Fibroblast of lung (primary cell): ENCODE measurements around the gene IGFN1. TPM values are rescaled to one million over a fixed set of nuclear protein-coding genes. Genes with fewer than 3 reads are reported as not detected.

Experiments used
- DNase-seq, 2 donors: peaks; one replicate each; pipeline versions ENCODE4 v3.0.0 to v3.0.0-alpha.2; 2010; ENCODE audit warnings: low read depth in 2 of 2
- H2AFZ ChIP-seq: 2 replicates; pipeline ENCODE4 v1.5.1; 2012; ENCODE audit warnings: low read length, control low read depth, inconsistent platforms
- H3K27ac ChIP-seq: 2 replicates; pipeline ENCODE4 v1.5.1; 2011; ENCODE audit warnings: low read length, control low read depth; ENCODE audit not compliant: insufficient read depth
- H3K27me3 ChIP-seq: 2 replicates; pipeline ENCODE4 v1.5.1; 2011; ENCODE audit warnings: mild to moderate bottlenecking, low read length; ENCODE audit not compliant: control insufficient read depth, insufficient read depth
- H3K36me3 ChIP-seq: 2 replicates; pipeline ENCODE4 v1.5.1; 2011; ENCODE audit warnings: low read length; ENCODE audit not compliant: control insufficient read depth, insufficient read depth
- H3K4me1 ChIP-seq: 2 replicates; pipeline ENCODE4 v1.5.1; 2011; ENCODE audit warnings: low read length; ENCODE audit not compliant: control insufficient read depth, insufficient read depth; ENCODE audit errors: extremely low read depth
- H3K4me2 ChIP-seq: 2 replicates; pipeline ENCODE4 v1.5.1; 2011; ENCODE audit warnings: low read length, control low read depth; ENCODE audit not compliant: insufficient read depth; ENCODE audit errors: extremely low read depth
- H3K4me3 ChIP-seq, 4 experiments: fragments of 200-600 bp in 1 of 4; sonication (generic) in 1 of 4; replicated peaks in 1 of 4; 2 replicates each; pipeline ENCODE4 v1.5.1; 2011 to 2016; ENCODE audit warnings: low read length in 4 of 4, low read depth in 3 of 4, mild to moderate bottlenecking in 3 of 4, control low read depth in 2 of 4, inconsistent platforms in 1 of 4, mixed read lengths in 1 of 4; ENCODE audit not compliant: insufficient read depth in 1 of 4; ENCODE audit errors: control extremely low read depth in 1 of 4
- H3K79me2 ChIP-seq: 2 replicates; pipeline ENCODE4 v1.5.1; 2012; ENCODE audit warnings: mild to moderate bottlenecking, low read length, inconsistent platforms; ENCODE audit not compliant: control insufficient read depth, insufficient read depth
- H3K9ac ChIP-seq: 2 replicates; pipeline ENCODE4 v1.5.1; 2011; ENCODE audit warnings: mild to moderate bottlenecking, low read length, control low read depth; ENCODE audit not compliant: insufficient read depth
- H3K9me3 ChIP-seq: 2 replicates; pipeline ENCODE4 v1.5.1; 2012; ENCODE audit warnings: low read depth, low read length; ENCODE audit not compliant: control insufficient read depth, insufficient read depth
- H4K20me1 ChIP-seq: 2 replicates; pipeline ENCODE4 v1.5.1; 2011; ENCODE audit warnings: low read length; ENCODE audit not compliant: control insufficient read depth, insufficient read depth; ENCODE audit errors: extremely low read depth
- EZH2 ChIP-seq: IDR thresholded peaks from 2 replicates; pipeline ENCODE4 v1.5.1; 2012; ENCODE audit warnings: low read length, control low read depth, mild to moderate bottlenecking; ENCODE audit errors: missing control alignments
- polyA plus RNA-seq, 2 donors: library from polyadenylated mRNA; depleted of rRNA in 1 of 2; stranded (reverse) in 1 of 2; unstranded in 1 of 2; fragments of >200 nt; gene quantifications; 2 replicates each; pipeline ENCODE4 v1.2.1, GENCODE V29; 2011 to 2012; ENCODE audit warnings: missing spikeins in 1 of 2
- total RNA-seq: library from RNA; depleted of rRNA; stranded (reverse); fragments of >200 nt; gene quantifications from 2 replicates; pipeline ENCODE4 v1.2.1, GENCODE V29; 2014
- TF ChIP-seq, protein P1 (sequence below), 2 donors: IDR thresholded peaks in 1 of 2; conservative IDR thresholded peaks in 1 of 2; 1 replicate in 1 of 2; 2 replicates in 1 of 2; pipeline ENCODE4 v1.5.1; 2011 to 2012; ENCODE audit warnings: low read length in 2 of 2, control low read depth in 1 of 2, inconsistent platforms in 1 of 2, low read depth in 1 of 2, mild to moderate bottlenecking in 1 of 2

Gene IGFN1
- total and polyA plus RNA-seq, 2 donors (not counting 1 experiment from before 2014, with no cell fraction given), result 0.17 TPM; not detected in 1

DNA sequence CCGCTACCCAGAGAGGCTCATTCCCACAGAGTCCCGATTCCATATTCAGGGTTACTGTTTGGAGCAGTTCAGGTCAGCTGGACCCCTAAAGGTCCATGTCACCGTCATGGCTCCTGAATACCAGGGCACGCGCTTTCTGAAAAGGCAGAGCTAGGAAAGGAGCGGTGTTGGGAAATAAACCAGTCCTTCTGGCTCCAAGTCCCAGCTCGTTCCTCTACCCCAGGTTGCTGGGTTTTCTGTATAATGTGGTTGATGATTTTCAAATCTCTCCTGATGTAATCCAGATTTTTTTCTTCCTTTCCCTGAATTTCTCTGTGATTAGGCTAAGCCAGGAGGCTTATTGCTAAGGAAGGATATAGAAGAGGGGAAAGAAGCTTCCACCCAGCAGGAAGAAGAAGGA, 78.7 kb downstream of the IGFN1 start:
- Histone ChIP-seq H3K27ac (no peak overlapping the region), H3K36me3 (no peaks in the 10 kb centered on the region), H3K9me3 (no peaks in the 10 kb centered on the region), H3K4me1 (peaks cover 24% of the 10 kb centered on the region), H3K27me3 (no peaks in the 10 kb centered on the region), H2AFZ (no peak overlapping the region), H3K9ac (no peak overlapping the region), H3K4me3 (no peak overlapping the region), H4K20me1 (no peaks in the 10 kb centered on the region), H3K4me2 (no peak overlapping the region), H3K79me2 (no peaks in the 10 kb centered on the region)
- no peak for DNase-seq
- TF ChIP-seq, protein P1, sequence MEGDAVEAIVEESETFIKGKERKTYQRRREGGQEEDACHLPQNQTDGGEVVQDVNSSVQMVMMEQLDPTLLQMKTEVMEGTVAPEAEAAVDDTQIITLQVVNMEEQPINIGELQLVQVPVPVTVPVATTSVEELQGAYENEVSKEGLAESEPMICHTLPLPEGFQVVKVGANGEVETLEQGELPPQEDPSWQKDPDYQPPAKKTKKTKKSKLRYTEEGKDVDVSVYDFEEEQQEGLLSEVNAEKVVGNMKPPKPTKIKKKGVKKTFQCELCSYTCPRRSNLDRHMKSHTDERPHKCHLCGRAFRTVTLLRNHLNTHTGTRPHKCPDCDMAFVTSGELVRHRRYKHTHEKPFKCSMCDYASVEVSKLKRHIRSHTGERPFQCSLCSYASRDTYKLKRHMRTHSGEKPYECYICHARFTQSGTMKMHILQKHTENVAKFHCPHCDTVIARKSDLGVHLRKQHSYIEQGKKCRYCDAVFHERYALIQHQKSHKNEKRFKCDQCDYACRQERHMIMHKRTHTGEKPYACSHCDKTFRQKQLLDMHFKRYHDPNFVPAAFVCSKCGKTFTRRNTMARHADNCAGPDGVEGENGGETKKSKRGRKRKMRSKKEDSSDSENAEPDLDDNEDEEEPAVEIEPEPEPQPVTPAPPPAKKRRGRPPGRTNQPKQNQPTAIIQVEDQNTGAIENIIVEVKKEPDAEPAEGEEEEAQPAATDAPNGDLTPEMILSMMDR (conservative IDR thresholded peaks at IDR 0.05 in 1 of 2, IDR thresholded peaks at IDR 0.05 in 1 of 2; ENCODE audit: low read depth in 1 of 2, low read length in 2 of 2), result no peak
- no peak for TF ChIP-seq EZH2

DNA sequence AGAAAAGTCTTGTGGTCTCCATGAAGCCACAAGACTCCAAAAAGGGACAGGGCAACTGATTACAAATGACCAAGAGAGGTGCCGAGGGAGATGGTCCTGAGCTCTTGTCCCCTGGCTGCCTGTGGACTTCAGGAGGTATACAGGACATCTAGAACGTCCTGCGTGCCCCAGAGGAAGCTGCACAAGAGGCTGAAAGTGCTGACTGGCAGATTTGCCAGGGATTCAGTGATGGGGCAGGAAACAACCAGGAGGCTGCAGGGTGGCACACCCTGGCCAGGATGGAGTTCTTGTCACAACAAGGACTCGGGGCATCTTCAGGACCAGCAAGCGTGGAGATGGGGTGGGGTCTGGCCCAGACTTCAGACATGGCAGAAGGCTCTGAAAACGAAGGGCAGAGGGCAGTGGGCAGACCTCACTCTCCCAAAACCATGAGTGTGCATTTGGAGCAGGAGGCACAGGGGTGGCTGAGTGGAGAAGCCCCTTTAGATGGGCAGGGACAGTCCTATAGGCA, 79.3 kb downstream of the IGFN1 start:
- H3K27me3 ChIP-seq, result no peaks in the 10 kb centered on the region
- H3K9ac ChIP-seq, result no peak overlapping the region
- H3K27ac ChIP-seq, result no peak overlapping the region
- no peak overlapping the region for H3K4me2 ChIP-seq
- peaks cover 24% of the 10 kb centered on the region for H3K4me1 ChIP-seq
- no peaks in the 10 kb centered on the region for H3K36me3 ChIP-seq
- H4K20me1 ChIP-seq, result no peaks in the 10 kb centered on the region
- no peak for DNase-seq
- no peaks in the 10 kb centered on the region for H3K9me3 ChIP-seq
- H2AFZ ChIP-seq, result no peak overlapping the region
- no peak for TF ChIP-seq EZH2
- TF ChIP-seq, protein P1 (conservative IDR thresholded peaks at IDR 0.05 in 1 of 2, IDR thresholded peaks at IDR 0.05 in 1 of 2; ENCODE audit: low read depth in 1 of 2, low read length in 2 of 2), result no peak
- H3K4me3 ChIP-seq, result no peak overlapping the region
- H3K79me2 ChIP-seq, result no peaks in the 10 kb centered on the region

DNA sequence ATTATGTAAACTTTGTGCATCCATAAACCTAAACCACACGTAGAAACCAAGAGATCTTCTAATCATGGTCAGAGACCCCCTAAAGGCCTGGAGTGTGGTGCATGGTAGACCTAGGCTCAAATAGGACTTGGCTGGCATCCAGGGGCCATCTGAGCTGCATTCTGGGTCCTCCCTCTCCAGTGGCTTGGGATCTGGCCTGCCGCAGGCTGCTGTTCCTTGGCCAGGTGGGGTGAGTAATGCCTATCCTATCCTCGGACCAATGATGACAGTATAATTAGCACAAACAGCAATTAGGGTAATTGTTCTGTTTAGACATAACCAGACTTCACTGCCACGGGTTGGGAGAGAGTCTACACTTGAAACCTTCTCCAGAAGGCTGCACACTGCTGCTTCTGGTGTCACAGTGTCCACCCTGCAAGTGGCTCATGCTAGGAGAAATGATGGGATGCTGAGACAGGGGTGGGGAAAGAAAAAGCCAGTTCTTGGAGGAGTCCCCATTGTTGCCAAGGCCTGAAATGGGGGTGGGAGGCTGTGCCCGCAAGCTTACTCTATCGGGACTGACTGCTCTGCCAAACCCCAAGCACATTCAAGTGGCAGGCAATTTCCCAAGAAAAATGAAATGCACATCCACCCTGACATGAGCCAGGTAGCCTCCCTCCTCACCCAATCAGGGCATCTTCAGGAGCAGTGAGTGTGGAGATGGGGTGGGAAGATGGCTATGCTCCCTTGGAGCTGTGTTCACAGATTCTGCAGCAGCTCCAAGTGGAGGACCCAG, 80.2 kb downstream of the IGFN1 start:
- no peaks in the 10 kb centered on the region for H3K36me3 ChIP-seq
- peaks cover 21% of the 10 kb centered on the region for H3K4me1 ChIP-seq
- H3K9me3 ChIP-seq, result no peaks in the 10 kb centered on the region
- H3K4me3 ChIP-seq, result no peak overlapping the region
- H3K27me3 ChIP-seq, result no peaks in the 10 kb centered on the region
- TF ChIP-seq EZH2, result no peak
- TF ChIP-seq, protein P1 (conservative IDR thresholded peaks at IDR 0.05 in 1 of 2, IDR thresholded peaks at IDR 0.05 in 1 of 2; ENCODE audit: low read depth in 1 of 2, low read length in 2 of 2), result no peak
- no peaks in the 10 kb centered on the region for H4K20me1 ChIP-seq
- DNase-seq, result no peak
- no peak overlapping the region for H3K9ac ChIP-seq
- no peak overlapping the region for H3K27ac ChIP-seq
- H3K79me2 ChIP-seq, result no peaks in the 10 kb centered on the region
- no peak overlapping the region for H2AFZ ChIP-seq
- no peak overlapping the region for H3K4me2 ChIP-seq
